Mucosa of stomach (tissue), 1 donor: ENCODE measurements around the gene TMCC1.

Experiments used
- H3K27me3 ChIP-seq: one replicate; pipeline ENCODE4 v1.7.0; 2013; ENCODE audit warnings: mild to moderate bottlenecking, low read length; ENCODE audit not compliant: control insufficient read depth, insufficient read depth
- H3K36me3 ChIP-seq: one replicate; pipeline ENCODE4 v1.7.0; 2013; ENCODE audit warnings: low read length; ENCODE audit not compliant: control insufficient read depth, insufficient read depth
- H3K4me1 ChIP-seq: one replicate; pipeline ENCODE4 v1.7.0; 2013; ENCODE audit warnings: mild to moderate bottlenecking, low read length; ENCODE audit not compliant: control insufficient read depth, insufficient read depth
- H3K4me3 ChIP-seq: one replicate; pipeline ENCODE4 v1.7.0; 2013; ENCODE audit warnings: low read length
- H3K9ac ChIP-seq: one replicate; pipeline ENCODE4 v1.7.0; 2013; ENCODE audit warnings: mild to moderate bottlenecking, low read length, moderate library complexity
- H3K9me3 ChIP-seq: one replicate; pipeline ENCODE4 v1.7.0; 2013; ENCODE audit warnings: mild to moderate bottlenecking, low read length, moderate library complexity; ENCODE audit not compliant: control insufficient read depth
- donor health status: Pancreatic carcinoma.

Gene TMCC1

DNA sequence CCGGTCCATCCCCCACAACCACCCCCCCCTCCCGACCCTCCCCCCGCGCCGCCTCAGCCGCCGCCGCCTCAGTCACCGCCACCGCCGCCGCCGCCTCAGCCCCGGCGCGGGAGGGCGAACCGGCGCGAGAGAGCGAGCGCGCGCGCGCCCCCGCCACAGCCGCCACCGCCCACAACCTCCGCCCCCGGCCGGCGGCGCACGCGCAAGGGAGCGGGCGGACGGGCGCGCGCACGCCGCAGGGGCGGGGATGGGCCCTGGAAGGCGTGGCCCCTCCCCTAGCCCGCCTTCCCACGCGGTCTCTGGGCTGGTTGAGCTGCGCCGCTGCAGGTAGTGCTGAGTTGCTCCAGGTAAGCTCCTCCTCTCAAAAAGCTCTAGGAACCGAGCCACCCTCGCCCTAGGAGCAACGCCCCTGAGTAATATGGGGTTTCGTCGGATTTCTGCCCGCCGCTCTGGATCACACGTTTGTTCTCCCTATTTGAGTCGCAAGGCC, at the start of gene TMCC1:
TSS of gene TMCC1 (minus strand) at position 131 of the 490 bp plus-strand sequence.
- Histone ChIP-seq H3K27me3 (no peaks in the 10 kb centered on the region), H3K4me1 (peaks cover 26% of the 10 kb centered on the region), H3K4me3 (peak within 1 kb of the TSS; percentile 88)

DNA sequence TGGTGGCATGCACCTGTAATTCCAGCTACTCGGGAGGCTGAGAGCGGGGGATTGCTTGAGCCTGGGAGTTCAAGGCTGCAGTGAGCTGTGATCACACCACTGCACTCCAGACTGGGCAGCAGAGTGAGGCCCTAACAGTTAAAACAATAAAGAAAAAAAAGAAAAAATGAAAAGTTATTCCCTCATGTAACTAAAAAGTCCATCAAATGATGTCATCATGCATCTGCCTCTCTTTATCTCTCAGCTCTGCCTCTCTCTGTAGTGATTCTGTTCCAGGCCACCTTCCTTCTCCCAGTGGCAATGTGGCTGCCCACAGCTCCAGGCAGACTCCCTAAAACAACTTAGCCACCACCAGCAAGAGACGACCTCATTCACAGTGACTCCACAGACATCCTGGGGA, 49.5 kb upstream of the TMCC1 start:
- Histone ChIP-seq H3K36me3 (no peaks in the 10 kb centered on the region), H3K27me3 (peaks cover 7% of the 10 kb centered on the region), H3K9me3 (no peaks in the 10 kb centered on the region), H3K4me3 (no peak overlapping the region), H3K4me1 (no peaks in the 10 kb centered on the region), H3K9ac (no peak overlapping the region)

More for the DNA sequence above, at the start of gene TMCC1:
- peak within 1 kb of the TSS; percentile 100 for H3K9ac ChIP-seq
- H3K36me3 ChIP-seq = no peaks in the 10 kb centered on the region
- no peaks in the 10 kb centered on the region for H3K9me3 ChIP-seq

DNA sequence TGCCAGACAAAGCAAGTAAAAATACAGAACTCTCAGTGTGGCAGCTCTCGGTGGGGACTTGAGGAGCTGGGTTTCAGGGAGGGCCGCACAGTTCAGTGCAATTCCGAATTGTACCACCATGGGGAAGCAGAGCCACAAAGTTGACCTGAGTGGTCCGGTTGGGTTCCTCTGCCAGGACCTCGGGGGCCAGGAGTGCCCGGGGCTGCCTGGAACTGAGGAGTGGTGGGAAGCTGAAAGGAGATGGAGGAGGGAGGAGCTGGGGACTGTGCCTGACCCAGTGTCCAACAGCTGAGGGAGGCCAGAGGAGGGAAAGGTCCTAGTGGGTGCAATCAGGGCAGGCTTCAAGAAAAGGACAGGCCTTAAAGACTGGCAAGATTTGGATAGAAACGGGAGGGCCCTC, 48.8 kb upstream of the TMCC1 start:
- no peaks in the 10 kb centered on the region for H3K9me3 ChIP-seq
- no peak overlapping the region for H3K4me3 ChIP-seq
- H3K9ac ChIP-seq = no peak overlapping the region
- no peaks in the 10 kb centered on the region for H3K4me1 ChIP-seq
- H3K27me3 ChIP-seq = peaks cover 7% of the 10 kb centered on the region
- H3K36me3 ChIP-seq = no peaks in the 10 kb centered on the region

DNA sequence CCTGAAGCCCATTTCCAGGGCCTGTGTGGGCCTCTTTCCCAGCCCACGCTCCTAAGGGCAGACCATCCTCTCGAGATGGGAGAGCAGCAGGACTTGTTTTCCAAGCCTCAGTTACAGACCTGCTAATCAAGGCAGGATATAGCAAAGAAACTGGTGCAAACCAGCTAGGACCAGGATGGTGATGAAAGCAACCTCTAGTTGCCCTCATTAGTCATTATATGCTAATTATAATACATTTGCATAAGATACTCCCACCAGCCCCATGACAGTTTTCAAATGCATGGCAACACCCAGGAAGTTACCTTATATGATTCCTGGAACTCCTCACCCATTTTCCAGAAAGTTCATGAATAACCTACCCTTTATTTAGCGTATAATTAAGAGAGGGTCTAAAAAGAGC, 46.6 kb upstream of the TMCC1 start:
- peaks cover 4% of the 10 kb centered on the region for H3K27me3 ChIP-seq
- H3K9ac ChIP-seq = no peak overlapping the region
- H3K36me3 ChIP-seq = no peaks in the 10 kb centered on the region
- no peaks in the 10 kb centered on the region for H3K9me3 ChIP-seq
- no peaks in the 10 kb centered on the region for H3K4me1 ChIP-seq
- H3K4me3 ChIP-seq = no peak overlapping the region

DNA sequence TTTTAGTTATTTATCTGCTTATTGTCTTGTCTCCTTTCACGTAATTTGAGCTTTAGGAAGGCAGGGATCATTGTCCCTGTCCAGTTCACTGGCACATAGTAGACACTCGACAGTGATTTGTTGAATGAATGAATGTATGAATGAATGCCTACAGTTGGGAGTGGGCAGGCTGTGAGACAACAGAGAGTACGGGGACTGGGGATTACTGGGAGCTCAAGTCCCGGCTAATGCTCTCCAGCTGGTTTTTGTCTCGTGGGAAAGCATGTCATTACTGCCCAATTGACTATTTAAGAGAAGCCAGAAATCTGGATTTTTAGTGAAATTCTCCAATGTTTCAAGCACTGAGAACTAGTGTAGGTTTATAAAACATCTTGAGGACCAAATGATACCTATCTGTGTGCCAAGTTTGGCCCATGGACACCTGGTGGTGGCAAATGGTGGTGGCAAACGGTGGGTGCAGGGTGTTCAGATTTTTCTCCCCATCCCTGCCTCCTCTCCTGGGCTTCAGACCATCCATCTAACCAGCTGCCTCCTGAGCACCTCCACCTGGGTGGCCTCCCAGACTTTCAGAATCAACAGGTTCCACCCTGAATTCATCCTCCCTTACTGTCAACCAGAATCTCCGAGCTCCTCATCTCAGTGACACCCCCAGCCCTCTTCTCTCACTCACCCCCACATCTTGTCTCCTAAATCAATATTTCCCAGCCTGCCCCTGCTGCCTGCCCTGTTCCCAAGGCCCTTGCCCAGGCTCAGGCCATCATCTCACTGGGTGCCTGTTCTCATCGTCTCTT, 44.8 kb upstream of the TMCC1 start:
- Histone ChIP-seq H3K9me3 (no peaks in the 10 kb centered on the region), H3K36me3 (no peaks in the 10 kb centered on the region), H3K4me1 (no peaks in the 10 kb centered on the region), H3K27me3 (no peaks in the 10 kb centered on the region), H3K9ac (no peak overlapping the region), H3K4me3 (no peak overlapping the region)

DNA sequence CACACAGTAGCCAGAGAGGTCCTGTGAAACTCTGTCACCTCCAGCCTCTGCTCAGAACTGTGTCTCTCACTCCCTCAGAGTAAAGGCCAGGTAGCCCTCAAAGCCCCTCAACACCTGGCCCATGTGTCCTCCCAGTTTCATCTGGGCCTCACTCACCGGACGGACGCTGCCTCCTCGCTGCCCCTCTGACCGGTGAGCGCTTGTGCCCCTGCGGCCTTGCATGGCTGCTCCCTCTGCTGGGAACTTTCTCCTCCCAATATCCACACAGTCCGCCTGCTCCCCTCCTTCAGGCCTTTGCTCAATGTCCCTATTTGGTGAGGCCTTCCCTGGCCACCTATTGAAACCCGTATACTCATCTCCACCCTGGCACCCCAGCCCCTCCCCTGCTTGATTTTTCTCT, 44.2 kb upstream of the TMCC1 start:
- no peaks in the 10 kb centered on the region for H3K4me1 ChIP-seq
- no peaks in the 10 kb centered on the region for H3K27me3 ChIP-seq
- no peaks in the 10 kb centered on the region for H3K9me3 ChIP-seq
- H3K36me3 ChIP-seq = no peaks in the 10 kb centered on the region
- no peak overlapping the region for H3K9ac ChIP-seq
- no peak overlapping the region for H3K4me3 ChIP-seq

DNA sequence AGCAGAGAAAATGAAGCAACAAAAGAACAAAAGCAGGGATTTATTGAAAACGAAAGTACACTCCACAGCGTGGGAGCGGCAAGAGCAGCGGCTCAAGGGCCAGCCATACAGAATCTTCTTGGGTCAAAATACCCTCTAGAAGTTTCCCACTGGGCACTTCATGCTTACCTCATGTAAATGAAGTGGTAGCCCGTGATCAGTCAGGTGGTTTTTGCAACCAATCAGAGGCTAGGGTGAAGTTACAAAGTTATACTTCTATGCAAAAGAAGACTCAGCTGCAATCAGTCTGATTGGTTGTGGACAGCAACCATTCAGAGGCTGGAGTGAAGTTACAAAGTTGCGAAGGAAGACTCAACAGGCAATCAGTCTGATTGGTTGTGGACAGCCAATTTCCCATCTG, 43.2 kb upstream of the TMCC1 start:
- no peaks in the 10 kb centered on the region for H3K27me3 ChIP-seq
- H3K9me3 ChIP-seq = no peaks in the 10 kb centered on the region
- H3K4me1 ChIP-seq = no peaks in the 10 kb centered on the region
- H3K4me3 ChIP-seq = peak overlapping the region; percentile 23
- H3K36me3 ChIP-seq = no peaks in the 10 kb centered on the region
- H3K9ac ChIP-seq = peak overlapping the region; percentile 40

DNA sequence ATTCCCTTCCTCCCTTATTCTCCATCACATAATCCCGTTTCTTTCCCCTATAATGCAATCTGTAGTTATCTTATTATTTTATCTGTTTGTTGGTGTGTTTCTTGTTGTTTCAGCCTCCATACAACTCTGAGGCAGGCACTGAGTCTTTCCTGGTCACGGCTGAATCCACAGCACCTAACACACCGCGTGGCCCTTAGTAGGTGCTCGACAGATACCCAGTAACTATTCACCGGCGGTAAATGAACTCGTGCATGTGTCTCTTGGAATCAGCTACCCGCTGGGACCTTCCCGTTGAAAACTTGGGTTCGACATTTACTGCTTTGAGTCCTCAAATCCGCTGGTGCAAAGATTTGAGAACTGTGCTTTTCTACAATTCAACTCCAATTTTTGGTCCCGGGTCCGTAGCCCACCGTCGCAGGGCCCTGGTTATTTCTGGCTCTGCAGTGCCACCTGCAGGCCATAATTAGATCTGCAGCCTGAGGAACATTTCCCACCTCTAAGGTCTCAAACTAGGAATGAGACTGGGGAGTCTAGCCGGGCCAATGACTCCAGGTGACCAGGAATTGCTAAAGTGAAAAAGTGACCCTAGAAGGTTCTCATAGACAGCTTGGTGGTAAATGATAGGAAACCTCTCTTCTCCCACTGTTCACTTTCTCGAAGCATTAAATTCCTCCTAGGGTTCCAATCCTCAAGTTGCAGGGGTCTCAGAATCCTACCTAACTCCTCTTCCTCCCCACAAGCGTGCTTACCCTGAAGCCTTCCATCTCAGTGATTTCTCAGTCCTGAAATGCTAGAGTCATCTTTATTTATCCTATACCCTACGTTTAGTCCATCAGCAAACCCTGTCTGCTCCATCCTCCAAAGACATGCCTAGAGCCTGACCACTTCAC, 41.0 kb upstream of the TMCC1 start:
- no peak overlapping the region for H3K4me3 ChIP-seq
- H3K36me3 ChIP-seq = no peaks in the 10 kb centered on the region
- no peaks in the 10 kb centered on the region for H3K27me3 ChIP-seq
- no peaks in the 10 kb centered on the region for H3K4me1 ChIP-seq
- no peaks in the 10 kb centered on the region for H3K9me3 ChIP-seq
- H3K9ac ChIP-seq = peak overlapping the region; percentile 19

DNA sequence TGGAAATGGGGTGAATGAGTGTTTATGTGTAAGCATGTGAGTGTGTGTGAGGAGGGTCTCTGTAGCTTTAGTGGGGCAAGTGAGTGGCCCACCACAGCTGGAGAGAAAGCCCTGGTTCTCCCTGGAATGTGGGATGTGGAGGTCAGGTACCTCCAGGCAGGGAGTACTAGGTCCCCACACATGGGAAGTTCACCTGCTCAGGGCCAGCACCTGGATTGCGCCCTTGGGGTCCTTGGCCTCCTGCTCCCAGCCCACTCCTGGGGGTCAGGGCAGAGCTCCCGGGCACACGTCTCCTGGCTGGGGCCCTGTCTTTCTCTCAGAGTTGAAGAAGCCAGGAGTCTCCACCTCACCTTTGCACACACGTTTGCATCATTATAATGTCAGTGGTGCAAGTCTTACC, 40.0 kb upstream of the TMCC1 start:
- H3K9me3 ChIP-seq = no peaks in the 10 kb centered on the region
- H3K9ac ChIP-seq = no peak overlapping the region
- H3K4me3 ChIP-seq = no peak overlapping the region
- no peaks in the 10 kb centered on the region for H3K4me1 ChIP-seq
- H3K36me3 ChIP-seq = no peaks in the 10 kb centered on the region
- no peaks in the 10 kb centered on the region for H3K27me3 ChIP-seq

DNA sequence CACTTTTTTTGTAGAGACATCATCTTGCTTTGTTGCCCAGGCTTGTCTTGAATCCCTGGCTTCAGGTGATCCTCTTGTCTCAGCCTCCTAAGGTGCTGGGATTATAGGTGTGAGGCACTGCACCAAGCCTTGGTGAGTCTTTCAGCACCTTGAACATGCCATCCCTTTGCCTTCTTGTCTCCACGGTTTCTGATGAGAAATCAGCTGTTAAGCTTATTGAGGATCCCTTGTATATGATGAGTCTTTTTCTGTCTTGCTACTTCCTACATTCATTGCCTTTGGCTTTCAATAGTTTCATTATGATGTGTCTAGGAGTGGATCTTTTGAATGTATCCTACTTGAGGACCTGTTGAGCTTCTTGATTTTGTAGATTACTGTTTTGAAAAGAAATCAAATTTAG, 35.9 kb upstream of the TMCC1 start:
- no peak overlapping the region for H3K4me3 ChIP-seq
- H3K36me3 ChIP-seq = no peaks in the 10 kb centered on the region
- no peaks in the 10 kb centered on the region for H3K4me1 ChIP-seq
- H3K9me3 ChIP-seq = no peaks in the 10 kb centered on the region
- H3K9ac ChIP-seq = no peak overlapping the region
- peaks cover 4% of the 10 kb centered on the region for H3K27me3 ChIP-seq

DNA sequence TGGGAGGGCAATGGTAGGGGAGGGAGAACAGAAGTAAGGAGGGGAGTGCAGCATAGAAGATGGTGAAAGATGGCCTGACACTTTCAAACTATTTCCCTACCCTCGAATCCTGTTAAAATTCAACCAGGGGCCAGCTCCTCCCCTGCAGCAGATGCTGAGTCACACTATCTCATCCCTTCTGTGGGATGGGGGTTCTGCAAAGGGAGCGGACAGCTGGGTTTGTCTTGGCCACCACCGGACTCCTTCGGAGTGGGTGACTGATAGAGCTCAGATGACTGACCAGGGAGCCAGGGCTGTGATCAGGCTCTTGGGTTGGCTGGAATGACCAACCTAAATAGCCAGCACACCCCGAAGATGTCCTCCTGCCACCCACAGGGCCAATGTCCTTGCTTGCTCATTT, 33.6 kb upstream of the TMCC1 start:
- Histone ChIP-seq H3K36me3 (no peaks in the 10 kb centered on the region), H3K4me3 (no peak overlapping the region), H3K9me3 (no peaks in the 10 kb centered on the region), H3K9ac (no peak overlapping the region), H3K4me1 (no peaks in the 10 kb centered on the region), H3K27me3 (peaks cover 4% of the 10 kb centered on the region)

DNA sequence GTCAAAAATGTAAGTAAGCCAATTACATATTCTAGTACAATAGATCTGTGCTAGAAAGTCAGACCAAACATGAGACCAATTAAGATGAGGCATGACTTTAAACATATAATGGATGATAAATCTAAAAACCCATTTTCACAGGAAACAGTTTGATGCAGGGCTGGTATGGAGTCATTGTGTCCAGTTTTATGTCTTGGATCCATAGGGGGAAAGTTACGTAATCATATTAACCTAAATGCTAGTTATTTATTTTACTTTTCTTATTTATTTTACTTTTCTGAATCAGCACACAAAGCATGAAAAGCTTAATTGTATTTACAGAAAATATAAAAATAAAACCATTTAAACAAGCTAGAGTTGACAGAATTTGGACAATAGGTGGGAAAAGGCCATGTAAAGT, 26.3 kb upstream of the TMCC1 start:
- Histone ChIP-seq H3K4me3 (no peak overlapping the region), H3K9ac (no peak overlapping the region), H3K9me3 (peaks cover 20% of the 10 kb centered on the region), H3K36me3 (no peaks in the 10 kb centered on the region), H3K4me1 (no peaks in the 10 kb centered on the region), H3K27me3 (no peaks in the 10 kb centered on the region)
